Muscle layer of duodenum (tissue), 2 donors: ENCODE results near the gene NEAT1.

Experiments used
- H3K27ac ChIP-seq: one replicate; pipeline ENCODE4 v1.7.0; 2013; ENCODE audit warnings: mild to moderate bottlenecking, low read length
- H3K27me3 ChIP-seq: one replicate; pipeline ENCODE4 v1.7.0; 2013; ENCODE audit warnings: low read depth, mild to moderate bottlenecking, control low read depth, low read length
- H3K36me3 ChIP-seq, 2 donors: one replicate each; pipeline ENCODE4 v1.7.0; 2013; ENCODE audit warnings: low read length in 2 of 2, control low read depth in 1 of 2, mild to moderate bottlenecking in 1 of 2; ENCODE audit not compliant: insufficient read depth in 2 of 2, control insufficient read depth in 1 of 2
- H3K4me1 ChIP-seq, 2 donors: one replicate each; pipeline ENCODE4 v1.7.0; 2013; ENCODE audit warnings: low read length in 2 of 2, mild to moderate bottlenecking in 2 of 2, control low read depth in 1 of 2, moderate library complexity in 1 of 2; ENCODE audit not compliant: insufficient read depth in 2 of 2, control insufficient read depth in 1 of 2
- H3K4me3 ChIP-seq, 2 donors: one replicate each; pipeline ENCODE4 v1.7.0; 2013; ENCODE audit warnings: low read length in 2 of 2, low read depth in 1 of 2, mild to moderate bottlenecking in 1 of 2
- H3K9me3 ChIP-seq, 2 donors: one replicate each; pipeline ENCODE4 v1.7.0; 2013; ENCODE audit warnings: low read length in 2 of 2, control low read depth in 1 of 2, mild to moderate bottlenecking in 1 of 2; ENCODE audit not compliant: control insufficient read depth in 1 of 2
- donor health status: healthy.

NEAT1 gene

DNA sequence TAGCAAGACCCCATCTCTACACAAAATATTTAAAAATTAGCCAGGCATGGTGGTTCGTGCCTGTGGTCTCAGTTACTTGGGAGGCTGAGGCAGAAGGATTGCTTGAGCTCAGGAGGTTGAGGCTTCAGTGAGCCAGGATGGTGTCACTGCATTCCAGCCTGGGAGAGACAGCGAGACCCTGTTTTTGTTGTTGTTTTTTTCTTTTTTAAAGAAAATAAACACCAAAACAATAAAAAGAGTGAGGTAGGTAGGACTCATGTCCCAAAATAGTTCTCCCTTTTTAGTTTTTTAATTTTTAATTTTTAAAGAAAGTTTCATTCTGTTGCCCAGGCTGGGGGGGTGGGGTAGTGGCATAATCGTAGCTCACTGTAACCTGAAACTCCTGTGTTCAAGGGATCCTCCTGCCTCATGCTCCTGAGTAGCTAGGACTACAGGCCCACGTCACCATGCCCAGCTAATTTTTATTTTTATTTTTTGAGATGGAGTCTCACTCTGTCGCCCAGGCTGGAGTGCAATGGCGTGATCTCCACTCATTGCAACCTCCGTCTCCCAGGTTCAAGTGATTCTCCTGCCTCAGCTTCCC lies 50.8 kb downstream of the NEAT1 start:
- Histone ChIP-seq H3K27me3 (no peaks in the 10 kb centered on the region), H3K4me1 (peaks cover 3 to 11% of the 10 kb centered on the region in 2 donors), H3K4me3 (no peak overlapping the region), H3K27ac (no peak overlapping the region), H3K36me3 (peaks cover 0 to 22% of the 10 kb centered on the region in 2 donors), H3K9me3 (no peaks in the 10 kb centered on the region)

DNA sequence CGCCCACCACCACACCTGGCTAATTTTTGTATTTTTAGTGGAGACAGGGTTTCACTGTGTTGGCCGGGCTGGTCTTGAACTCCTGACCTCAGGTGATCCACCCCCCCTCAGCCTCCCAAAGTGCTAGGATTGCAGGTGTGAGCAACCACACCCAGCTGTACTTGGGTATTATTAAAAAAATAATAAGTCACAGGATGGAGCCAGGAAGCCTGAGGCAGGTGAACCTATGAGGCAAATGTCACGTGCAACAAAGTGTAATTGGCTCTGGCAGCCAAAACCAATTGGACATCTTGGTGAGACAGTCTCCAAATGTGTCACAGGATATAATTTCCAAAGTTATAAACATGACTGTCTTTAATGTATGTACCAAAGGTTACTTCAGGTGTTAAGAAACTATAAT lies 52.3 kb downstream of the NEAT1 start:
- Histone ChIP-seq H3K4me1 (peaks cover 3 to 17% of the 10 kb centered on the region in 2 donors), H3K9me3 (no peaks in the 10 kb centered on the region), H3K36me3 (peaks cover 0 to 30% of the 10 kb centered on the region in 2 donors), H3K27me3 (no peaks in the 10 kb centered on the region), H3K27ac (peak overlapping the region; percentile 64), H3K4me3 (no peak overlapping the region)

DNA sequence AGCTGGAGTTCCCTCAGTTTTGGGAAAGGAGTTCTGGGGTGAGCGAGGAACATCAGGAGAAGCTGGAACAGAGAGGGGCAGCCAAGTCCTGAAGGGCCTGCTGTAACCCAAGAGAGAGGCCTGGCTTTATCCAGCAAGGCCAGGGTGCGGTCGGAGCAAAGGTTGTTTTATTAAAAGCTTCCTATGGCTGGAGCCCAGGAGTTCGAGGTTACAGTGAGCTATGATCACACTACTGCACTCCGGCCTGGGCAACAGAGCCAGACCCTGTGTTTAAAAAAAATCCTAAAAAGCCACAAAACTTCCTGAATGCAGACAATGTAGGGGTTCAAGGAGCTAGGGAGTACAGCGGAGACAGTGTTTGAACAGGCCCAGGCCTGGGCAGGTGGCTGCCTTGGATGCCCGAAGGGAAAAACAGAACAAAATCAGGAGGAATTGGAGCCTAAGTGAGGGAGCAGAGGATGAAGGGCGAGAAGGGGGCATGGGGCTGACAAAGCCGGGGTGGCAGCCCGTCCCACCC lies 54.1 kb downstream of the NEAT1 start:
- Histone ChIP-seq H3K27me3 (no peaks in the 10 kb centered on the region), H3K27ac (peak overlapping the region; percentile 99), H3K9me3 (no peaks in the 10 kb centered on the region), H3K4me1 (peaks cover 6 to 16% of the 10 kb centered on the region in 2 donors), H3K4me3 (peak overlapping the region; percentile 56 to 87), H3K36me3 (peaks cover 0 to 28% of the 10 kb centered on the region in 2 donors)

DNA sequence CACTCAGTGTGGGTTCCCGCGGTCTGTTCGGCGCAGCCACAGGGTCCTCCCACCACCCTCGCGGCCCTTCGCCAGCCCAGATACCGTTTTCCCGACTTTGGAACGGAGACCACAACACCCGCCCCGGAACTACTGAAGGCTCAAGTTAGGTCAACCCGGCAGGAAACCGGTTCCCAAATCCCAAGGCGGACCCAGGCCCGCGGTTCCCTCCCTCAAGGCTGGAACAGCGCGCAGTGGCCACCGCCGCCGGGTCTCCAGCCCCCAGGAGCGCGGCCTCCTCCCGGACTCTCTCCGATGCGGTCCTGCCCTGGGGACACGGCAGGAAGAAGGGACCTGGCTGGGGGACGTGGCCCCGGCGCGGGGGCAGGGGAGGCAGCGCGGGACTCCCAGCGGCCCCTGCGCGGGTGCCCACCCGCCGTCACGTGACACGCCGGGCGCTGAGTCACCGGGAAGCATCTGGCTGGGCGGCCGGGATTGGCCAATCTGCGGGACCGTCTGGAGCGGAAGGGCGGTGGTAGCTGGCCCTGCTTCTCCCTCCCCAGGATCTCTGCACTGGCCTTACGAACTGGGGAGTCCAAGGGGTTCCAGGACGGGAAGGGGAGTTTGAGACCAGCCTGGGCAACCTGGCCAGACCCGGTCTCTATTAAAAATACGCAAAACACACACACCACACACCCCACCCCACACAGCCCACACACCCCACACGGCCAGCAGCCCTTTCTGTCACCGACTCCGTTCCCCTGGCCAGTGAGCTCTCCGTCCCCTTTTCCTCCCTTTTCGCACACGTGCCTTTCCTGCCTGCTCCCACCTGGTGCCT lies 54.8 kb downstream of the NEAT1 start:
- Histone ChIP-seq H3K9me3 (no peaks in the 10 kb centered on the region), H3K36me3 (peaks cover 0 to 26% of the 10 kb centered on the region in 2 donors), H3K4me1 (peaks cover 6 to 14% of the 10 kb centered on the region in 2 donors), H3K27ac (peak overlapping the region; percentile 99), H3K4me3 (peak overlapping the region; percentile 56 to 87), H3K27me3 (no peaks in the 10 kb centered on the region)

- peaks cover 6 to 14% of the 10 kb centered on the region in 2 donors for H3K4me1 ChIP-seq
- peak overlapping the region; percentile 96 for H3K27ac ChIP-seq
Observed at GRCh38 chr11:65478388-65479183, 56.0 kb downstream of the NEAT1 start.

DNA sequence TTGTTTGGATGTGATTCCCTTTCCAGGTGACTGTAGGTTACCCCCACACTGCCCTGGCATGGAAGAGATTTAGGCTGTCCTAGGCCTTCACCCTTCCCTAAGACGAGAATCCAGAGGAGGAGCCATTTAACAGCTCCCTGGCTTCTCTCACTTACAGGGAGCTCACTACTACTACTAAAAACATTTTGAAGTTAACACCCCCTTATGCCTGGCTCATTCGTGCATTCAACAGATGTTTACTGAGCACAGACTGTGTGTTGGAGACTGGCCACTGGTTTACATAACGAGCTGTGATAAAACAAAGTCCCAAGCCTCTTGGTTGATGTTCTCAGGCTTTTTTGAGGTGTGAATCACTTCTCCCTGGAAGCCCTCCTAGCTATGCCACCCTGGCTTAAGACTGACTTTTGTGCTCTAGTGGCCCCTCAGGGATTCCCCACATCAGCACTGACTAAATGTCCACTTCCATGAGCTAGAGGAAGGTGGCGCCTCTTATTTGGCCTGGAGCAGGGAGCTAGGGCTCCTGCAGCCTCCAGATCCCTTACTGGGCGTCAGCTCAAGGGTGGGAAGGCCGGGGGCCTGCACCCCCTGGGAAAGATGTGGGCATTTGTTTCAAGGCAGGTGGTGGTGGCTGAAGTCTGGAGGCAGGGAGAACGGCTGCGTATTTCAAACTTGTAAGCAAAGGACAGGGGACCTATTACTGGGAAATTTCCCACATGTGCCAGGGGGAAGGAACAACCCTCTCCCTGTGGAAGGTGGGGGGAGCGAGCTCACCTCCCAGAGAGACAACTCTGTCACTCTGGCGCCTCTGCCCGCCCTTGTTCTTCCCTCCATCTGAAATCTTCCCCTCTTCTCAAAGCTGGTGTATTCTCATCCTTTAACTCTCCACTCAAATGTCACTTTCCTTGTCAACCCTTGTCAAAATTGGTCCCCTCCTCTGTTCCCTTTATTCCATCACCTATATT lies 56.9 kb downstream of the NEAT1 start:
- peaks cover 6 to 14% of the 10 kb centered on the region in 2 donors for H3K4me1 ChIP-seq
- H3K27ac ChIP-seq, result peak overlapping the region; percentile 96
- H3K27me3 ChIP-seq, result no peaks in the 10 kb centered on the region
- H3K9me3 ChIP-seq, result no peaks in the 10 kb centered on the region
- peak overlapping the region; percentile 27 to 53 for H3K4me3 ChIP-seq
- peaks cover 0 to 26% of the 10 kb centered on the region in 2 donors for H3K36me3 ChIP-seq

More at GRCh38 chr11:65478388-65479183, 56.0 kb downstream of the NEAT1 start:
- H3K36me3 ChIP-seq, result peaks cover 0 to 26% of the 10 kb centered on the region in 2 donors
- H3K4me3 ChIP-seq, result peak overlapping the region; percentile 27 to 53
- no peaks in the 10 kb centered on the region for H3K9me3 ChIP-seq
- H3K27me3 ChIP-seq, result no peaks in the 10 kb centered on the region

DNA sequence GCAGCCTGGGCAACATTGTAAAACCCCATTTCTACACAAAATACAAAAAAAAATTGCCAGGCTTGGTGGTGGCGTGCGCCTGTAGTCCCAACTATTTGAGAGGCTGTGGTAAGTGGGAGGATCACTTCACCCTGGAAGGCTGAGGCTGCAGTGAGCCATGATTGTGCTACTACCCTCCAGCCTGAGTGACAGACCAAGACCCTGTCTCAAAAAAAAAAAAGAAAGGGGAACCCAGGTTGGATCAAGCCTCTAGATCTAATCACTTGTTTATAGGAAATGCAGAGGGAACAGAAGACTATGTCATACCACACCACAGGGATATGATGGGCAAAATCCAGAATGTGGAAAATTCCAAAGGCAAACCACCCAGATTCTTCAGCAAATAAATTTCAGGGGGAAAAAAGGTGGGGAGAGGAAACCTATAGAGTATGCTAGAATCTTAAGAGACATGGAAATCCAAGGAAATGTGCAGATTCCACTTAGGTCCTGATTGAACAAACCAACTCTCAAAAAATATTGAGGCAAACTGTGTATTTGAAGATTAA lies 59.8 kb downstream of the NEAT1 start:
- Histone ChIP-seq H3K27ac (peak overlapping the region; percentile 24), H3K4me3 (no peak overlapping the region), H3K4me1 (peaks cover 16 to 28% of the 10 kb centered on the region in 2 donors), H3K27me3 (no peaks in the 10 kb centered on the region), H3K36me3 (peaks cover 0 to 14% of the 10 kb centered on the region in 2 donors), H3K9me3 (no peaks in the 10 kb centered on the region)

GRCh38 chr11:65485920-65486219 lies 63.3 kb downstream of the NEAT1 start:
- no peak overlapping the region for H3K4me3 ChIP-seq
- no peaks in the 10 kb centered on the region for H3K9me3 ChIP-seq
- H3K27me3 ChIP-seq, result no peaks in the 10 kb centered on the region
- H3K4me1 ChIP-seq, result peaks cover 40 to 50% of the 10 kb centered on the region in 2 donors
- peaks cover 0 to 25% of the 10 kb centered on the region in 2 donors for H3K36me3 ChIP-seq
- peak overlapping the region; percentile 89 for H3K27ac ChIP-seq

DNA sequence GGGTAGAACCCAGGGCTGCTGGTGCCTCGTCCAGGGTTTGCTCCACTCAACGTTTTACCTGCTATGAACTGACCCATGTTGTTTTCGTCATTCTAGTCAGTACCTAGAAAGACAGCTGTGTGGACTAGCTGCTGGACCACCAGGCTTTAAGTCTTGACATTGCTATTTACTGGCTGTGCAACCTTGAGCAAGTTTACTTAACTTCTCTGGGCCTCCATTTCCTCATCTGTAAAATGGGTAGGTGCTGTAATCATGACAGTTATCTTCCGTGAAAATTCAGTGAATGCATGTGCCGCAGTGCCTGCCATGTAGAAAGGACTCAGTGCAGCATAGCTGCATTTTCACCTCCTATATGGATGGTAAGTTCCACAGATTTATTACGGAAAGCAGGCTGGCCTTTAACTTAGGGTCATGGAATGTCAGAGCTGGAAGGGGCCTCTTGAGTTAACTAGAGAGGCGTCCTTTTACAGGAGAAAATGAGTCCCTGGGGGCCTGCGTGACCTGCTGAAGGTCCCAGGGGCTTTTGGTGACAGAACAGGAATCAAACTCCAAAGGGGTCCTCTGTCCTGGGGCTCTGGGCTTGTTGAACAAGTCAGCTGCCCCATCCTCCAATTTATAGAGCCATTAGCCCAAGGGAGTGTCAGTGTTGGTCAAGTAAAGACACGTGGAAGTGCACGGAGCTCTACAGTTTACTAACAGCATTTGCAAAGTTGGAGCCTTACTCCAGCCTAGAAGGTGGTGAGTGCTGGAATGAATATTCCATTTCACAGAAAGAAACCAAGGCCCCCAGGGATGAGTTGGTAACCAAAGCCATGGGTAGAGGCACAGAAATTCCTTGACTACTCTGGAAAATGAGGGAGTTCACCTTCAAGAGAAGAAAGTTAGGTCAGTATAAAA lies 64.2 kb downstream of the NEAT1 start:
- H3K27ac ChIP-seq, result peak overlapping the region; percentile 98
- peaks cover 0 to 32% of the 10 kb centered on the region in 2 donors for H3K36me3 ChIP-seq
- H3K9me3 ChIP-seq, result no peaks in the 10 kb centered on the region
- H3K4me3 ChIP-seq, result peak overlapping the region in 1 of 2 donors; percentile 9
- H3K27me3 ChIP-seq, result no peaks in the 10 kb centered on the region
- peaks cover 45 to 57% of the 10 kb centered on the region in 2 donors for H3K4me1 ChIP-seq
